K562 (cell line): ENCODE measurements around the gene PRKCSH. TPM values are rescaled to one million over a fixed set of nuclear protein-coding genes. Genes with fewer than 3 reads are reported as not detected.

Source experiments
- ATAC-seq: fragments of 200-7000 bp; cut with Tn5 transposase; 3 replicates; pipeline ENCODE4 v1.9.1; 2020; ENCODE audit warnings: moderate library complexity
- BruUV-seq: library from RNA; stranded (reverse); fragments of 400-500 nt; replicated peaks from 2 replicates; lab custom pipeline; 2021; lab: Mats Ljungman, UMichigan
- CTCF ChIA-PET: fragments of 300-600 bp; formaldehyde crosslinking; extraction: SDS; loops from one replicate; lab custom pipeline; 2021; ENCODE audit warnings: low intra/inter-chr PET ratio; lab: Yijun Ruan, JAX
- POLR2A ChIA-PET: fragments of 300-600, 350-650 bp; sonication (Branson Sonifier 250); formaldehyde crosslinking; extraction: SDS; loops from one replicate; lab custom pipeline; 2021; ENCODE audit warnings: antibody characterized with exemption, inconsistent platforms; lab: Yijun Ruan, JAX
- DNase-seq, 4 experiments: peaks; one replicate each; pipeline versions ENCODE4 v3.0.0 to v3.0.0-alpha.2; 2011 to 2018; ENCODE audit warnings: low spot score in 3 of 4, mixed read lengths in 3 of 4; ENCODE audit errors: extremely low read depth in 1 of 4
- FAIRE-seq: peaks from 2 replicates; lab custom pipeline; 2011; peaks lifted over from hg19 to GRCh38; lab: Jason Lieb, UNC
- H2AFZ ChIP-seq: 2 replicates; pipeline ENCODE4 v1.6.0; 2011; ENCODE audit warnings: low read depth, low read length, control low read depth, inconsistent platforms
- H3K27ac ChIP-seq: fragments of 200-600 bp; 3 replicates; pipeline ENCODE4 v1.8.0; 2011; ENCODE audit warnings: low read depth, mild to moderate bottlenecking, control low read depth, inconsistent platforms, low read length, moderate library complexity, mixed read lengths; ENCODE audit errors: extremely low read depth
- H3K27me3 ChIP-seq, 2 experiments: fragments of 300-600 bp in 1 of 2; 2 replicates in 1 of 2; 3 replicates in 1 of 2; pipeline versions ENCODE4 v1.6.0 to v1.8.0; 2011; ENCODE audit warnings: inconsistent platforms in 2 of 2, low read length in 2 of 2, mild to moderate bottlenecking in 1 of 2, mixed read lengths in 1 of 2, moderate library complexity in 1 of 2; ENCODE audit not compliant: control insufficient read depth in 2 of 2, insufficient read depth in 2 of 2
- H3K36me3 ChIP-seq: fragments of 300-600 bp; 3 replicates; pipeline ENCODE4 v1.8.0; 2011; ENCODE audit warnings: mild to moderate bottlenecking, low read length, inconsistent platforms; ENCODE audit not compliant: control insufficient read depth, insufficient read depth
- H3K4me1 ChIP-seq, 2 experiments: fragments of 200-600 bp in 1 of 2; replicated peaks in 1 of 2; 2 replicates in 1 of 2; 3 replicates in 1 of 2; pipeline versions ENCODE4 v1.5.1 to v1.8.0; 2011; ENCODE audit warnings: inconsistent platforms in 2 of 2, low read length in 2 of 2, mild to moderate bottlenecking in 1 of 2, mixed read lengths in 1 of 2, moderate library complexity in 1 of 2; ENCODE audit not compliant: control insufficient read depth in 2 of 2, insufficient read depth in 2 of 2
- H3K4me2 ChIP-seq: 2 replicates; pipeline ENCODE4 v1.6.1; 2011; ENCODE audit warnings: low read length, control low read depth, inconsistent platforms, mixed read lengths; ENCODE audit not compliant: insufficient read depth
- H3K4me3 ChIP-seq: fragments of 200-600 bp; sonication (generic), shearing (Covaris generic); 2 replicates; pipeline ENCODE4 v1.5.1; 2016; ENCODE audit warnings: control low read depth, inconsistent platforms
- H3K79me2 ChIP-seq: fragments of 200-600 bp; 3 replicates; pipeline ENCODE4 v1.8.0; 2011; ENCODE audit warnings: low read length, inconsistent platforms; ENCODE audit not compliant: control insufficient read depth, insufficient read depth
- H3K9ac ChIP-seq, 2 experiments: 2 replicates each; pipeline versions ENCODE4 v1.6.0 to v1.6.1; 2011; ENCODE audit warnings: low read depth in 2 of 2, low read length in 2 of 2, control low read depth in 1 of 2, inconsistent platforms in 1 of 2, mild to moderate bottlenecking in 1 of 2, mixed read lengths in 1 of 2; ENCODE audit not compliant: insufficient read depth in 1 of 2
- H3K9me1 ChIP-seq: one replicate; pipeline ENCODE4 v1.6.0; 2011; ENCODE audit warnings: inconsistent platforms, mild to moderate bottlenecking, low read length, moderate library complexity; ENCODE audit not compliant: control insufficient read depth, insufficient read depth
- H3K9me3 ChIP-seq: replicated peaks from 2 replicates; pipeline ENCODE4 v1.5.1; 2011; ENCODE audit warnings: low read depth, low read length, inconsistent platforms; ENCODE audit not compliant: control insufficient read depth, insufficient read depth
- H4K20me1 ChIP-seq: replicated peaks from 2 replicates; pipeline ENCODE4 v1.6.1; 2011; ENCODE audit warnings: low read length, inconsistent platforms, mixed read lengths; ENCODE audit not compliant: control insufficient read depth, insufficient read depth
- ELF1 ChIP-seq: fragments of 200-800 bp; sonication (Bioruptor generic); IDR thresholded peaks from 2 replicates; pipeline ENCODE4 v1.6.1; 2016; ENCODE audit warnings: missing genetic modification characterization, missing compliant biosample characterization
- ZNF282 ChIP-seq: sonication (generic); formaldehyde crosslinking; IDR thresholded peaks from 2 replicates; pipeline ENCODE4 v1.8.1; 2023; ENCODE audit warnings: missing genetic modification reagents
- WGBS: fragments of 100-300 bp; shearing (Covaris generic); methylation state at CpG from one replicate; pipeline ENCODE4 v1.1.6; 2016; ENCODE audit warnings: low coverage, mixed read lengths; ENCODE audit not compliant: insufficient coverage; ENCODE audit errors: missing lambda C conversion rate; 5-methylcytosine and 5-hydroxymethylcytosine counted together
- in situ Hi-C: fragments of 300-500 bp; cut with MboI; formaldehyde crosslinking; loops from 4 replicates; pipeline ENCODE4 v1.15.0; 2018; ENCODE audit warnings: inconsistent platforms, mixed read lengths
- intact Hi-C: fragments of 100-400 bp; cut with micrococcal nuclease; formaldehyde crosslinking; loops from 2 replicates; pipeline ENCODE4 v1.14.2; 2022
- polyA plus RNA-seq, 8 experiments: library from polyadenylated mRNA; depleted of rRNA in 4 of 8; stranded (reverse) in 5 of 8; unstranded in 3 of 8; fragments of >200 nt; fragmentation: Nextera tagmentation in 2 of 8; fragmentation: Illumina TruSeq in 1 of 8; extraction: Ambion mirVana in 2 of 8; extraction: Trizol in 1 of 8; gene quantifications; 2 replicates each; pipeline versions ENCODE4 v1.2.1 to v1.2.3, GENCODE V29; 2011 to 2014; ENCODE audit warnings: inconsistent platforms in 1 of 8, missing spikeins in 1 of 8
- total RNA-seq, 7 experiments: library from RNA; depleted of rRNA in 6 of 7; stranded (reverse); fragments of >200 nt in 6 of 7; fragmentation: Illumina TruSeq in 2 of 7; extraction: Trizol in 2 of 7; gene quantifications; 2 replicates each; pipeline versions ENCODE4 v1.2.1 to v1.2.3, GENCODE V29; 2011 to 2021; ENCODE audit warnings: low replicate concordance in 1 of 7
- TF ChIP-seq, protein P1 (sequence below): fragments of 250-450 bp; sonication (Bioruptor Pico); IDR thresholded peaks from 2 replicates; pipeline ENCODE4 v1.9.0; 2021; ENCODE audit warnings: mild to moderate bottlenecking, inconsistent platforms

PRKCSH gene
- total and polyA plus RNA-seq, 9 of the 15 experiments (the other 6 are each of a cell fraction or from before 2014, with no cell fraction given), result 2.3 to 297 (median 48.1) TPM

DNA sequence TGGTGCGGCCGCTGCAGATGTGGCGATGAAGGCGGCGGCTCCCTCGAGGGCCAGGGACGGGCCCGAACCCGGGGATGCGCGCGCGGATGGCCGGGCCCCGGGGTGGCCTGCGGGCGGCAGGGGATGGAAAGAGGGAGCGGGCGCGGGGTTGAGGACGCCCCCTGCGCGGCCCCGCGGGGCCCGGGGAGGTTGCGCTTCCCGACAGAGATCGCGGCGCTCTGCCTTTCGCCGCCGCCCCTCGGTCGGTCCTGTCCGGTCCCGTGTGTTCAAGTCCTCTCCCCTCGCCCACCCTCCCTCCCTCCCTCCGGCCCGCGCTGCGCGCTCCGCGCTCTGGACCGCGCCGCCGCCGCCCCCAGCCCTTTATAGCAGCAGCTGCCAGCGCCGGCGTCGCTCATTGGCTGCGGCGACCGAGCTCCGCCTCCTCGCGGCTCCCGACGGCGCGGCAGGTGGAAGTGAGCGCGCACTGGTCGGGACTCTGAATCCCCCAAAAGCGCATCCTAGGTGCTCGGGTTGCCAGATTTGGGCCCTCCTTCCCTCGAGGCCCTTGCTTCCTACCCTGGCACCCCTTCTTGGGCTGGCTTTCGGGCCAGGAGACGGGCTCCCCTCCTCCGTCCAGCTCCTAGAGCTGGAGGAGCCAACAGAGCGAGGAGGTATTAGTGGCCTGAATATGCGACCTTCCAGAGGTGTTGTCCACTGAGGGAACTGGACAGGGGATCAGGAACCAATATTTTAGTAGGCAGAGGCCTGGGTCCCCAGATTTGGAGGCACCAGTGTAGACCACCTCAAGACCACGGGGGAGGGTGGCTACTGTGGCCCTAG lies 45.5 kb downstream of the PRKCSH start, which contains the start of gene ELAVL3:
Gene ELAVL3 (minus strand): TSS at position 332 of the 819 bp plus-strand sequence. CDS start 438 bp downstream, outside the sequence.
- H3K4me3 ChIP-seq, result peak within 1 kb of the TSS; percentile 39; the same call in 1 of the 2 replicates

More for the DNA sequence above, 45.5 kb downstream of the PRKCSH start, which contains the start of gene ELAVL3:
- peak within 1 kb of the TSS; percentile 51 for H3K4me2 ChIP-seq
- ChIA-PET CTCF (no interaction called here), POLR2A (no interaction called here)
- peak within 1 kb of the TSS; percentile 87; the same call in 1 of the 2 replicates for H2AFZ ChIP-seq
- H3K9ac ChIP-seq, result no peak within 1 kb of the TSS
- WGBS, result 41% methylated on average over 22 of the region's 77 CpGs
- intact Hi-C loops (loop anchor here (5.0 to 10.0 kb wide), 2 partner anchors 99 to 186 kb away; partner anchors contain the start of genes EPOR and TSPAN16), in situ Hi-C loops (no loop called here)
- H3K9me3 ChIP-seq, result no peaks in the 10 kb centered on the region
- no peak for TF ChIP-seq ZNF282 (CRISPR knock-in tag)
- no peak for TF ChIP-seq ELF1 (tag)
- TF ChIP-seq, protein P1, sequence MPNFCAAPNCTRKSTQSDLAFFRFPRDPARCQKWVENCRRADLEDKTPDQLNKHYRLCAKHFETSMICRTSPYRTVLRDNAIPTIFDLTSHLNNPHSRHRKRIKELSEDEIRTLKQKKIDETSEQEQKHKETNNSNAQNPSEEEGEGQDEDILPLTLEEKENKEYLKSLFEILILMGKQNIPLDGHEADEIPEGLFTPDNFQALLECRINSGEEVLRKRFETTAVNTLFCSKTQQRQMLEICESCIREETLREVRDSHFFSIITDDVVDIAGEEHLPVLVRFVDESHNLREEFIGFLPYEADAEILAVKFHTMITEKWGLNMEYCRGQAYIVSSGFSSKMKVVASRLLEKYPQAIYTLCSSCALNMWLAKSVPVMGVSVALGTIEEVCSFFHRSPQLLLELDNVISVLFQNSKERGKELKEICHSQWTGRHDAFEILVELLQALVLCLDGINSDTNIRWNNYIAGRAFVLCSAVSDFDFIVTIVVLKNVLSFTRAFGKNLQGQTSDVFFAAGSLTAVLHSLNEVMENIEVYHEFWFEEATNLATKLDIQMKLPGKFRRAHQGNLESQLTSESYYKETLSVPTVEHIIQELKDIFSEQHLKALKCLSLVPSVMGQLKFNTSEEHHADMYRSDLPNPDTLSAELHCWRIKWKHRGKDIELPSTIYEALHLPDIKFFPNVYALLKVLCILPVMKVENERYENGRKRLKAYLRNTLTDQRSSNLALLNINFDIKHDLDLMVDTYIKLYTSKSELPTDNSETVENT (CRISPR knock-in tag), result 0 out of 2 replicates have a peak, but pooled peaks have one; percentile 33
- no peaks in the 10 kb centered on the region; the same call in 1 of the 2 replicates for H4K20me1 ChIP-seq
- BruUV-seq, result no TSS peak
- H3K36me3 ChIP-seq, result no peaks in the 10 kb centered on the region
- peak in 1 of 4 experiments; percentile 5 for DNase-seq
- no peaks in the 10 kb centered on the region; a peak in 1 of 5 replicates for H3K27me3 ChIP-seq
- no peak within 1 kb of the TSS for H3K27ac ChIP-seq
- no peaks in the 10 kb centered on the region for H3K9me1 ChIP-seq
- FAIRE-seq, result no peak
- no peak for ATAC-seq
- peaks cover 9 to 59% of the 10 kb centered on the region in 2 experiments; a peak in 4 of 5 replicates for H3K4me1 ChIP-seq
- no peaks in the 10 kb centered on the region for H3K79me2 ChIP-seq
